Aorta (tissue), 5 donors: ENCODE results near the gene MTG1. TPM values are rescaled to one million over a fixed set of nuclear protein-coding genes. Genes with fewer than 3 reads are reported as not detected.

Experiments
- ATAC-seq: fragments of 200-7000 bp; cut with Tn5 transposase; one replicate; pipeline ENCODE4 v1.9.1; 2022; ENCODE audit warnings: moderate library complexity; ENCODE audit not compliant: low FRiP score
- DNase-seq, 2 donors: peaks; one replicate each; pipeline ENCODE4 v3.0.0-alpha.2; 2020
- H3K27ac ChIP-seq, 2 donors: one replicate each; pipeline ENCODE4 v1.5.1; 2013; ENCODE audit warnings: low read length in 2 of 2, mild to moderate bottlenecking in 2 of 2, moderate library complexity in 2 of 2, control low read depth in 1 of 2, inconsistent platforms in 1 of 2, low read depth in 1 of 2
- H3K27me3 ChIP-seq, 2 donors: one replicate each; pipeline ENCODE4 v1.6.1; 2013; ENCODE audit warnings: control low read depth in 1 of 2, low read length in 1 of 2, mild to moderate bottlenecking in 1 of 2, moderate library complexity in 1 of 2; ENCODE audit not compliant: insufficient read depth in 2 of 2, control insufficient read depth in 1 of 2
- H3K36me3 ChIP-seq, 2 donors: one replicate each; pipeline ENCODE4 v1.6.1; 2013; ENCODE audit warnings: control low read depth in 1 of 2, low read length in 1 of 2, mild to moderate bottlenecking in 1 of 2; ENCODE audit not compliant: insufficient read depth in 2 of 2, control insufficient read depth in 1 of 2
- H3K4me1 ChIP-seq, 2 donors: one replicate each; pipeline ENCODE4 v1.6.1; 2013; ENCODE audit warnings: low read length in 2 of 2, control low read depth in 1 of 2, mild to moderate bottlenecking in 1 of 2, moderate library complexity in 1 of 2; ENCODE audit not compliant: insufficient read depth in 2 of 2, control insufficient read depth in 1 of 2
- H3K4me3 ChIP-seq, 2 donors: one replicate each; pipeline ENCODE4 v1.5.1; 2013; ENCODE audit warnings: low read length in 2 of 2, control low read depth in 1 of 2, mild to moderate bottlenecking in 1 of 2
- H3K9me3 ChIP-seq: one replicate; pipeline ENCODE4 v1.6.1; 2013; ENCODE audit warnings: mild to moderate bottlenecking, low read length; ENCODE audit not compliant: control insufficient read depth
- WGBS, 2 donors: extraction: QIAGEN DNeasy Blood & Tissue Kit; methylation state at CpG; one replicate each; pipeline ENCODE4 v1.1.7; 2013; 5-methylcytosine and 5-hydroxymethylcytosine counted together
- intact Hi-C, 2 donors: fragments of 100-400 bp; cut with DNase I; formaldehyde crosslinking; loops; one replicate each; pipeline versions ENCODE4 v1.14.2 to v1.15.0; 2022
- polyA plus RNA-seq, 2 donors: library from polyadenylated mRNA; stranded (reverse); fragments of 200-250 nt; gene quantifications; one replicate each; pipeline ENCODE4 v1.2.3, GENCODE V29; 2013
- total RNA-seq, 2 donors: library from RNA; stranded (reverse); fragmentation: NEBNext Ultra II Directional; extraction: Animal tissue kit (Norgen Biotek cat#: 25700); gene quantifications; one replicate each; pipeline ENCODE4 v1.2.1, GENCODE V29; 2021
- donor health status: healthy with polysubstance abuse.
- donor health status: Bipolar disorder and iron deficiency.
- donor health status: DM: no; HTN: no; CAD: no.
- donor health status: DM: no; HTN: no; CAD: no.
- donor health status: DM: yes; HTN: yes; CAD: no.

The MTG1 gene
- total and polyA plus RNA-seq, 4 donors = 13.1 to 39.3 (median 31.0) TPM

DNA sequence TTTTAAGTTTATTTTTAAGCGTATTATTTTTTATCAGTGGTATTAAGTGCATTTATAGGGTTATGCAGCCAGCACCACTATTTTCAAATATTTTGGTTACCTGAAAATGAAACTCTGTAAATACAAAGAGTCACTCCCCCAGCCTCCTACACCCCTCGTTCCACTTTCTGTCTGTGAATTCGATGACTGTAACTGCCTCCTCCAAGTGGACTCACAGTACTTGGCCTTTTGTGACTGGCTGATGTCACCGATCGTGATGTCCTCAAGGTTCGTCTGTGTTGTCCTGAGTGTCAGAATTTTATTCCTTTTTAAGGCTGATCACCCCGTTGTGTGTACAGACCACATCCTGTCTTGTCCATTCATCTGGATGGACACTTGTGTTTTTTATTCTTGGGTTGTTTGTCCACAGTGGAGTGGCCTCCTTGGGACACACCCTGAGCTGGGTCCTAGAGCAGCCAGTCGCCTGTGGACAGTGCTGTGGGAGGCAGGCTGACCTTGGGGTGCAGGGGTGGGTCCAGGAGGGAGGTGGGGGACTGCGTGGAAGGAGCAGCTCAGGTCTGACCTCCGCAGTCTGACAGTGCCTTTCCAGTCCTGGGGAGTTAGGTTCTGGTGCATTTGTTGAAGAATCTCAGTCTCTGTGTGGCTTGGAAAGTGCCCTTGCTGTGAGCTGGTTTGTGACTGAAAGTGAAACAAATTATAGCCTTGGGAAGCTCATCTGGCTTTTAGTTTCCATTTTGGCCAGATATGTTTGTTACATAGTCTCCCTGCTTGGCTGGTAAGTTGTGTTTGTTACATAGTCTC lies 6.9 kb downstream of the MTG1 start:
- no peaks in the 10 kb centered on the region for H3K9me3 ChIP-seq
- H3K4me1 ChIP-seq = no peaks in the 10 kb centered on the region
- intact Hi-C loops = no loop called here
- no peak overlapping the region for H3K27ac ChIP-seq
- H3K4me3 ChIP-seq = no peak overlapping the region
- WGBS, 2 donors = 89 to 90% methylated on average over 10 of the region's 10 CpGs
- H3K36me3 ChIP-seq = peaks cover 0 to 3% of the 10 kb centered on the region in 2 donors
- H3K27me3 ChIP-seq = no peaks in the 10 kb centered on the region
- DNase-seq (peak in 1 of 2 donors; percentile 50), ATAC-seq (no peak)

DNA sequence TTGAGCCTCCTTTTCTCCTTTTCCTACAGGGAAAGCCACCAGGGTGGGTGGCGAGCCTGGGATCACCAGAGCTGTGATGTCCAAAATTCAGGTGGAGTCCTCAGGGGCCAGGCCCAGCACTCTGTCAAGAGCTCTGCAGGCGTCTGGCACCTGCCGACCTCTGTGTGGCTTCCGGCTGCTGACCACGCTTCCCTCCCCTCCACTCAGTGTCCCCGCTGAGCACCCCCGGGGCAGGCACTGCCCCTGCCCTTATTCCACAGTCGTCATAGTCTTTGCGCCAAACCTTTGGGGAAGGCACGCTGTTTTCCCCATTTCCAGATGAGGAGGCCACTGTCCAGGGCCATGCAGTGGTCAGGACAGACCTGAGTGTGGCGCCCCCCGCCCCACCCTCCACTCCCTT lies 7.5 kb downstream of the MTG1 start:
- Histone ChIP-seq H3K4me1 (no peaks in the 10 kb centered on the region), H3K9me3 (no peaks in the 10 kb centered on the region), H3K36me3 (peaks cover 0 to 3% of the 10 kb centered on the region in 2 donors), H3K27me3 (no peaks in the 10 kb centered on the region), H3K27ac (no peak overlapping the region), H3K4me3 (no peak overlapping the region)
- peak; percentile 11 for ATAC-seq
- WGBS, 2 donors = 94 to 95% methylated on average over 12 of the region's 12 CpGs
- intact Hi-C loops = no loop called here
- peak in 1 of 2 donors; percentile 70 for DNase-seq

DNA sequence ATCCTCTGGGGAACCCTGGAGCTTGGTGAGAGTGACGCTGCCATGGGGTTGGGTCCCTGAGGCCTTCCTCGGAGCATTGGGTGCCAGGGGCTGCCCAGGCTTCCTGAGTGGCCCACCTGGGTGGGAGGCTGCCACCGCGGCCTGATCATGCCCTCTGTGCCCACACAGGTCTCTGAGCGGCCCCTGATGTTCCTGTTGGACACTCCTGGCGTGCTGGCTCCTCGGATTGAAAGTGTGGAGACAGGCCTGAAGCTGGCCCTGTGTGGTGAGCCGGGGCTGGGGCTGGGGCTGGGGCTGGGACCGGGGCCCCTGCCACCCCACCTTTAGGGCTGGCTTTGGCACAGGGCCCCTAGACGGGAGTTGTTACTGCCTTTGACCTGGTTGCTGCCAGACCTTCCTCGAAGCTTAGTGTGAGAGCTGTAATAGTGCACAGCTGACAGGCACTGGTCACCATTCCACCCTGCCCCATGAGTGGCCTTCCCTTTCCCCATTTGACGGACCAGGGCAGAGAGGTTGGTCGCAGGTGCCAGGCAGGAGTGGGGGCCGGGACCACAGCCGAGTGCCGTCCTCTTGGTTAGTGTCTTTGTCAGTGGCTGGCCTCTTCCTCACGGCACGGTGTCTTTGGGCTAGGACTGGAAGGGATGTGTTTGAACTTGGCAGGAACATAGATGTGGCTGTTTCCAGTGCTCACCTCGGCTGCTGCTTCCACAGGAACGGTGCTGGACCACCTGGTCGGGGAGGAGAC lies 8.2 kb downstream of the MTG1 start:
- Histone ChIP-seq H3K36me3 (peaks cover 0 to 3% of the 10 kb centered on the region in 2 donors), H3K4me1 (no peaks in the 10 kb centered on the region), H3K4me3 (no peak overlapping the region), H3K27ac (no peak overlapping the region), H3K27me3 (no peaks in the 10 kb centered on the region), H3K9me3 (no peaks in the 10 kb centered on the region)
- WGBS, 2 donors = 97 to 98% methylated on average over 21 of the region's 21 CpGs
- DNase-seq = peak in 1 of 2 donors; percentile 53
- intact Hi-C loops = no loop called here
- ATAC-seq = peak; percentile 26

DNA sequence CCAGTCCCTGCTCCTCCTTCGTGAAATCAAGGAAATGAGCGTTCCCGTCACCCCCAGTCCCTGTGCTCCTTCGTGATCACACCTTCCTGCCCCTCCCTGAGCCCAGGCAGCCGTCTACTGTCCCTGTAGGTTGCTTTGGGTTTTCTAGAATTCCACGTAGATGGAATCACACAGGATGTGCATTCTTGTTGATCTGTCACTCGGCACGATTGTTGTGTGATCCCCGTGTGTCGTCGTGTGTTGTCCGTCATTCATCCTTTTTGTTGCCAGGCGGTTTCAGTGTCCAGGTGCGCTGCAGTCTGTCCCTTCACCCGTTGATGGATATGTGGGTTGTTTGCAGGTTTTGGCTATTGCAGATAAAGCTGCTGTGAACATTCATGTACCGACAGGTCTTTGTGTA lies 9.4 kb downstream of the MTG1 start:
- peaks cover 0 to 3% of the 10 kb centered on the region in 2 donors for H3K36me3 ChIP-seq
- no peak for ATAC-seq
- H3K27ac ChIP-seq = no peak overlapping the region
- no peaks in the 10 kb centered on the region for H3K9me3 ChIP-seq
- H3K4me1 ChIP-seq = no peaks in the 10 kb centered on the region
- no peak for DNase-seq
- WGBS, 2 donors = 84 to 85% methylated on average over 16 of the region's 16 CpGs
- H3K4me3 ChIP-seq = no peak overlapping the region
- intact Hi-C loops = no loop called here
- H3K27me3 ChIP-seq = no peaks in the 10 kb centered on the region

DNA sequence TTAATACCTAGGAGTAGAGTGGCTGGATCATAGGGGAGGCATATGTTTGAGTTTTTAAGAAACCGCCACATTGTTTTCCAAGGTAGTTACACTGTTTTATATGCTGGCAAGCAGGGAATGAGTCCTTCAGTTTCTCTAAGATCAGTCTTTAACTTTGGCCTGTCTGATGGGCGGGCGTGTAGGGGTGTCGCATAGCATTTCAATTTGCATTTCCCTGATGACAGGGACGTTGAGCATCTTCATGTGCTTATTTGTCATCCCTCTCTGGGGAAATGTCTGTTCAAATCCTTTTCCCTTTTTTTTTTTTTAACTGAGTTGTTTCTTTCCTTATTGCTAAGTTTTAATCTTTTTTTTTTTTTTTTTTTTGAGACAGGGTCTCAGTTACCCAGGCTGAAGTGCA lies 9.8 kb downstream of the MTG1 start:
- H3K4me3 ChIP-seq = no peak overlapping the region
- peaks cover 0 to 3% of the 10 kb centered on the region in 2 donors for H3K36me3 ChIP-seq
- 94 to 95% methylated on average over 5 of the region's 5 CpGs for WGBS, 2 donors
- no peaks in the 10 kb centered on the region for H3K4me1 ChIP-seq
- intact Hi-C loops = no loop called here
- H3K9me3 ChIP-seq = no peaks in the 10 kb centered on the region
- ATAC-seq = no peak
- H3K27me3 ChIP-seq = no peaks in the 10 kb centered on the region
- DNase-seq = no peak
- H3K27ac ChIP-seq = no peak overlapping the region

DNA sequence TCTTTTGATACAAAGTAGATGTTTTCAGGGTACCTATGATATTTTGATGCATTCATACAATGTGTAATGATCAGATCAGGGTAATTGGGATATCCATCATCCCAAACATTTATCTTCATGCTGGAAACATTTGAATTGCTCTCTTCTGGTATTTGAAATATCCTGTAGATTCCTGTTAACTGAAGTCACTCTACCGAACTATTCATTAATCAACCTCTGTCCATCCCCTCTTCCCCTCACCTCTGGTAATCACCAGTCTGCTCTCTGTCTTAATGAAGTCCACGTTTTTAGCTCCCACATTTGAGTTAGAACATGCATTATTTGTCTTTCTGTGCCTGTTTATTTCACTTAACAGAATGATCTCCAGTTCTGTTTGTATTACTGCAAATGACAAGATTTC lies 11.3 kb downstream of the MTG1 start:
- Histone ChIP-seq H3K4me1 (no peaks in the 10 kb centered on the region), H3K27ac (no peak overlapping the region), H3K27me3 (no peaks in the 10 kb centered on the region), H3K4me3 (no peak overlapping the region), H3K36me3 (peaks cover 0 to 3% of the 10 kb centered on the region in 2 donors), H3K9me3 (no peaks in the 10 kb centered on the region)
- intact Hi-C loops = no loop called here
- WGBS, 2 donors = 43 to 49% methylated on average over 2 of the region's 2 CpGs
- ATAC-seq (no peak), DNase-seq (no peak)

DNA sequence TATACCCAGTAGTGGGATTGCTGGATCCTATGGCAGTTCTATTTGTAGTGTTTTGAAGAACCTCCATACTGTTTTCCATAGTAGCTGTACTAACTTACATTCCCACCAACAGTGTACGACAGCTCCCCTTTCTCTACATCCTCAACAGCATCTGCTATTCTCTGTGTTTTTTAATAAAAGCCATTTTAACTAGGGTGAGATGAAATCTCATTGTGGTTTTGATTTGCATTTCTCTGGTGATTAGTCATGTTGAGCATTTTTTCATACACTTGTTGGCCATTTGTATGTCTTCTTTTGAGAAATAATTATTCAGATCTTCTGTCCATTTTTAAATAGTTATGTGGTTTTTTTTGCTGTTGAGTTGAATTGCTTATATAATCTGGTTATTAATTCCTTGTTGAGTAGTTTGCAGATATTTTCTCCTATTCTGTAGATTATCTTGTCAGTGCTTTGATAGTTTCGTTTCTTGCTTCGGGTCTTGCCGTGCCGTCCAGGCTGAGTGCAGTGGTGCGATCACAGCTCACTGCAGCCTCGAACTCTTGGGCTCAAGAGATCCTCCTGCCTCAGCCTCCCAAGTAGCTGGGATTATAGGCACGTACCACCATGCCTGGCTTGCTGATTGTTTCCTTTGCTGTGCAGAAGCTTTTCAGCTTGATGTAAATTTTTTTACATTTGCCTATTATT lies 12.0 kb downstream of the MTG1 start:
- 90 to 94% methylated on average over 8 of the region's 8 CpGs for WGBS, 2 donors
- intact Hi-C loops = no loop called here
- no peaks in the 10 kb centered on the region for H3K27me3 ChIP-seq
- H3K4me3 ChIP-seq = no peak overlapping the region
- no peak for ATAC-seq
- DNase-seq = no peak
- no peaks in the 10 kb centered on the region for H3K4me1 ChIP-seq
- H3K36me3 ChIP-seq = peaks cover 0 to 3% of the 10 kb centered on the region in 2 donors
- no peak overlapping the region for H3K27ac ChIP-seq
- H3K9me3 ChIP-seq = no peaks in the 10 kb centered on the region

DNA sequence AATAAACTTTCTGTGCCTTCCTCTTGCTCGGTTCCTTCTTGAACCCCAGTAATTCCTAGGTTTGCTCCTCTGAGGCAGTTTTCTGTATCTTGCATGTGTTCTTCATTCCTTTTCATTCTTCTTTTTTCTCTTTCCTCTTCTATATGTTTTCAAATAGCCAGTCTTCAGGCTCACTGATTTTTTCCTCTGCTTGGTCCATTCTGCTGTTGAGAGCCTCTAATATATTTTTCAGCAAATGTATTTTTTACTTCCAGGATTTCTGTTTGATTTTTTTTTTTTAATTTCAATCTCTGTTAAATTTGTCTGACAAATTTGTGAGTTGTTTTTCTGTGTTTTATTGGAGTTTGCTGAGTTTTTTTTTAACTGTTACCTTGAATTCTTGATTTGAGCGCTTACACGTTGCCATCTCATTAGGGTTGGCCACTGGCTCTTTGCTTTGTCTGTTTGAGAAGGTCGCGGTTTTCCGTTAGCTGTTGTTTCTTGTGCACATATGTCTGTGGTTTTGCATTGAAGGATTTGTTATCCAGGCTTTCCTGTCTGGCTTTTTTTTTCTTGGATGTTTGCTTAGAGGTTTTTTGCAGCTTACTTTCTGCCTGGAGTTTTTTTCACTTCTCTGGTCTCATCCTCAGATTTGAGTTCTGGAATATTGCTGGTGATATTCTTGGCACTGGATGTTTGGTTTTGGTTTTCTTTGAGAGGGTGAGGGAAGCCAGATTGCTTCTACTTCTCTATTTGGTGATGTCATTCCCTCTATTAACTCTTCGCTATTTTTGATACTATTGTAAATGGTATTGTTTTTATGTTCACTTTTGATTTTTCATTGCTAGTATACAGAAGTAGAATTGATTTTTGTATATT lies 17.8 kb downstream of the MTG1 start:
- intact Hi-C loops = no loop called here
- ATAC-seq (no peak), DNase-seq (no peak)
- Histone ChIP-seq H3K27me3 (no peaks in the 10 kb centered on the region), H3K27ac (no peak overlapping the region), H3K4me3 (no peak overlapping the region), H3K4me1 (no peaks in the 10 kb centered on the region), H3K36me3 (no peaks in the 10 kb centered on the region), H3K9me3 (no peaks in the 10 kb centered on the region)
- 98% methylated on average over 7 of the region's 7 CpGs for WGBS, 2 donors
